HG03060 (cell line): Measurements from ENCODE around the gene NDUFA6.
"Not testable (repeated sequence)": the region's sequence is repeated elsewhere in the genome, so short reads cannot be mapped to it uniquely, and the experiment has no call there.

Experiments
- ATAC-seq: cut with Tn5 transposase; IDR thresholded peaks from one replicate; pipeline ENCODE4 v1.9.1; 2021; ENCODE audit warnings: low read depth, moderate number of reproducible peaks; ENCODE audit not compliant: unreplicated experiment

The NDUFA6 gene

DNA sequence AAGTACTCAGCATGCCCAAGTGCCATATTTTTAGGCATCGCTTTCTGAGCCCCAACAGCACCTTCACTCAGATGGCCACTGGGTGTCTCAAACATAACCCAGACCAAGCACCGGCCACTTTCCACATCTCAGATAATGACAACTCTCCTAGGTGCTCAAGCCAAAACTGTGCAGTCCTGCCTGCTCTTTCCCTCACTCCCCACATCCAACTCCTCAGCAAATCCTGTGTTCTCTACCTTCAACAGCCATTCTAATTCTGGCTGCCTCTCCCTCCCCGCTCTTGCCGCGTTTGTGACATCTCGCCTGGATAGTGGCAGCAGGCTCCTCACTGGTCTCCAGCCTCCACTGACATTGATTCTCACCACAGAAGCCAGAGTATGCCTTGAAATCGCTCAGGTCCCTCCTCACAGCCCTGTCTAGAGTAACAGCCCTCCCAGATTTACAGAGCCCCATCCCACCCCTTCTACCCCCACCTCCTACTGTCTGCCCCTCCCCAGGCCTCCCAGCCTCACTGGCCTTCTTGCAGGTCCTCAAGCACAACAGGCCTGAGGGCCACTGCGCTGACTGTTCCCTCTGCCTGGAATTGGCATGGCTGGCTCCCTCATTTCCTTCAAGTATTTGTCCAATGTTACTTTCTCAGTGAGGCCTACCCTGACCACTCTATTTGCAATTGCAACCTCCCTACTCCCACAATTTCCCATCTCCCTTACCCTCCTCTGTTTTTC lies 17.8 kb downstream of the NDUFA6 start:
- ATAC-seq: no peak

DNA sequence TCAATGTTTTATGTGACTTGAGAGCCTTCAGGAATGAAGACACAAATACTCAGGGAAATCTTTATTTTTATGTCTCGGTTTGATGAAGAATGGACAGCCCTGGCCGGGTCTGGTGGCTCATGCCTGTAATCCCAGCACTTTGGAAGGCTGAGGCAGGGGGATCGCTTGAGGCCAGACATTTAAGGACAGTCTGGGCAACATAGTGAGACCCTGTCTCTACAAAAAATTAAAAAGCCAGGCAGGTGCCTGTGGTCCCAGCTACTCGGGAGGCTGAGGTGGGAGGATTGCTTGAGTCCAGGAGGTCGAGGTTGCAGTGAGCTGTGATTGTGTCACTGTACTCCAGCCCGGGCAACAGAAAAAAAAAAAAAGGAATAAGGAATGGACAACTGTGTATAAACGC lies 19.1 kb downstream of the NDUFA6 start:
- ATAC-seq: not testable (repeated sequence)

GRCh38 chr22:42070517-42071422 lies 19.8 kb downstream of the NDUFA6 start, which contains the start of gene NAGA:
Gene NAGA (minus strand): TSS chr22:42070812. CDS start chr22:42070297, 515 bp downstream.
- ATAC-seq: peak; percentile 66

DNA sequence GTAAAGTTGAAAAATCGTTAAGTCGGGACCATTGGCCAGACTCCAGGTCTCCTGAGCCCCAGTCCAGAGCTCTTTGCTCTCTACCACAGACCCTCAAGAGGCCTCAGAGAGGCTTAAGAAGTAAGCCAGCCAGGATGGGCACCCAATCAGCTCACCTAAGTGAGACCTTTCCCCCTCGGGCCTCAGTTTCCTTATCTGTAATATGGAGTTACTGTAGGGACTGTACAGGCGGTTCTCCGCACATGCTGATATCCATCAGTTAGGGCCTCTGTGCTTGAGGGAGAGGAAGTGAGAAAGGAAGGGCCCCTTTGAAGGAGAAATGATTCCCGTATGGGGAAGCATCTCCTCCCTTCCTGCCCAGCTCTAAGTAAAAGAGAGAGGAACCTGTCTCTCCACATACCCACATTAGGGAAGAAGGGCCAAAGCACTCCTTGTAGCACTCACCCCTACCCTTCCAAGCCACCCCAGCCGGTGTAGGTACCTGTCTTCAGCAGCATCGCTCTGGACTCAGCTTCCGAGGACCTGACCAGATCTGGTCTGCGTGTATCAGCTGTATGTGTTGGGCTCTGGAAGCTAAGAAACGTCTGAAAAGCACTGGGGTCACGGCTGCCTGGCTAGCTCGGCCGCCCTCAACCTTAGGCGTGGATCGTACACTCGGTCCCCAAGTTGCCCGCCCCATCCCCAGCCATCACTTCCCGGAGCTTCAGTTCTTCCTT lies 20.6 kb downstream of the NDUFA6 start:
- no peak for ATAC-seq

DNA sequence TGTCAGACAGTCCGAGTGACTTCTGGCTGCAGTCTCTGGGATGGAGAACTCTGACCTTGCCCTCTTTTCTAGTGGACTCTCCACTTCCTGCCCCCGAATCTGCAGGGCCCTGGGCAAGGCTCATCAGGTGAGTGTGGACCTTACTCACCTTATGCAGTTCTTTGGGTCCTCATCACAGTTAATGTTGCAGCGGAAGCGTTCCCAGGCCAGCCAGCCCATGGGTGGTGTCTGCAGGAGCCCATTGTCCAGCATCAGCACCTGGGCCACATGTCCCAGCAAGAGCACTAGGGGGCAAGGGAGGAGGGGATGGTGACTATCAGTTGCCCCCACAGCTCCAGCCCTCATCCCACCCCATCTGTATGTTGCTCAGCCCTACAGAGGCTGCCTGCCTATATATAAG lies 22.3 kb downstream of the NDUFA6 start:
- ATAC-seq: no peak

DNA sequence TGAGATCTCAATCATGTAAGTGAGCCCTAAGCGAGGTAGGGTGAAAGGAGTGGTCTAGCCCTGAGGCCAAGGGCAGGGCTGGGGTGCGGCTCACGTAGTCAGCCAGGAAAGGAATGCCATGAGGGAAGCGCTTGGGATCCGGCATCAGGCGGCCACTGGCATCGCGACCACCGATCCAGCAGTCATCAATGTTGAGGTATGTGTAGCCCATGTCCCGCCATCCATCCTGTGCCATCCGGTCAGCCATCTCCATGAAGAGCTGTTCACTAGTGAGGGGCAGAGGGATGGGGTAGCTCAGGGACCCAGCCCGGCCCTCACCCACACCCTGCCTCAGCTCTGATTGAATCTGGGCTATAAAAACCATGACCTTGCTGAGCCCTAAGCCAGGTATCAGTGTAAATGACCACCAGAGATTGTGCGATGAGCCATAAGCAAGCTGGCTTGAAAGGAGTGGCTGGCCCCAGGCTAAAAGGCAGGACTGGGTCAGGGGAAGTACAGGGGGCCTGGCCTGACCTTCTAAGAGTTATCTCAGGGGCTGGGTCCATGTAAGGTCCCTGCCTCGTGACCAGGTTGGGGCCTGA lies 22.8 kb downstream of the NDUFA6 start:
- no peak for ATAC-seq

GRCh38 chr22:42066937-42067336 lies 23.6 kb downstream of the NDUFA6 start:
- no peak for ATAC-seq

DNA sequence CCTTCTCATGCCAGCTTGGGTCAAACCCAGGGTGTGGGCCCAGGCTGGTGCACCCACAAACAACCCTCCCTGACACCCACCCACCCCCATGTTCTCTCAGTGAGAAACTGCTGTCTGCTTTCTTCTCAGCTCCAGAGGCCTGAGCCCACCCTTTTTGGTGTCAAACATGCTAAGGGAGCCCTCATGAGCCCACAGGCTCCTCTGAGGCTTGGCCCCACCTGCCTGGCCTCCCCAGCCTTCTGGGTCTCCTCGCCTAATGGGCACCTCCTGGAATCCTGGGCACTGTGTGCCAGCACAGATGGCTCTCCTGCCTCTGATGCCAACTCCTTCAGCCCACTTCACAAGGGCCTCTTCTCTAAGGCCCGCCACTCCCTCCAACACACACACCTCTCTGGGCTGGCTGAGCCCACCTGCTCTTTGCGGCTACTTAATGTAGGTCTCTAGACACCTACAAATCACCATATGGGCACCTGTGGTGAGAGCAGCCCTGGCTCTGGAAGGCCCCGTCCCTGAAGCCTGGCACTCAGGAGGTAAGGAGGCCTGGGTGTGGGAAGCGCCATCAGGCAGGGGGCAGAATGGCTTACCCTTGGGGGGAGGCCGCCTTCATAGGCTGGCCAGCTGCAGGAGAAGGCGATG lies 24.3 kb downstream of the NDUFA6 start:
- ATAC-seq: no peak

- no peak for ATAC-seq
Measured at GRCh38 chr22:42065438-42066125, 25.0 kb downstream of the NDUFA6 start.

- ATAC-seq: no peak
Measured at GRCh38 chr22:42064629-42065028, 25.9 kb downstream of the NDUFA6 start.

- no peak for ATAC-seq
Measured at GRCh38 chr22:42062506-42063170, 27.9 kb downstream of the NDUFA6 start.

DNA sequence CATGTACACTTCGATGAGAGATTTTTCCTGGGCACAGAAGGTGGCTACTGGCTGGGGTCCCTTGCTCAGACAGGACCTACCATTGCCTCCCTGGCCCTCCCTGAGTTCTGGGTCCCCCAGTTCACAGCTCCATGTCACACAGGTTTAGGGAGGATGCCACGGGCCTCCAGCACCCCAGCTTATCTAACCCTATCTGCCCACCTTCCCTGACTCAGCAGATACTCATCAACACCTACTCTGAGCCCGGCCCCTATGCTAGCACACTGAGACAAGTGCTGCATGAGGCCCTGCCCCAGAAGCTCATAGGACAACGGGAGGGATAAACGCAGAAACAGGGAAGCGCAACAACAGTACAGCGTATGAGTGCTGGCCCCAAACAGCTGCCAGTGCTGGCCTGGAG lies 29.5 kb downstream of the NDUFA6 start:
- ATAC-seq: no peak

DNA sequence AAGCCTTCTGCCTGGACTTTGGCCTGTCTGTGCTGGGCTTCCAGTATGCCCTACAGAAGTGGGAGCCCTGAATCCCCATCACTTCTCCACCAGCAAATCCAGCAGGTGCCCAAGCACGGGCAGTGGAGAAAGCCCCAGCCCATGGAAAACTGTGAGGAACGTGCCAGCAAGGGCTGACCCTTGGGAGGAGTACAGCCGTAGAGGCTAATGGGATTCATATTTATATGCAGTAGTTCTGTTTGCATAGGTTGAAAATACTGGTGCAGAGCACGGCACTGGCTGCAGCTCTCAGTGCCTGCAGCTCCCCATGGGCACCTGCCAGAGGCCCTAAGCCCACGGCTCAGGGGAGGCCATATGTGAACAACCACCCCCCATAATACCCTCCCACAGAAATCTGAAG lies 30.1 kb downstream of the NDUFA6 start:
- ATAC-seq: no peak

DNA sequence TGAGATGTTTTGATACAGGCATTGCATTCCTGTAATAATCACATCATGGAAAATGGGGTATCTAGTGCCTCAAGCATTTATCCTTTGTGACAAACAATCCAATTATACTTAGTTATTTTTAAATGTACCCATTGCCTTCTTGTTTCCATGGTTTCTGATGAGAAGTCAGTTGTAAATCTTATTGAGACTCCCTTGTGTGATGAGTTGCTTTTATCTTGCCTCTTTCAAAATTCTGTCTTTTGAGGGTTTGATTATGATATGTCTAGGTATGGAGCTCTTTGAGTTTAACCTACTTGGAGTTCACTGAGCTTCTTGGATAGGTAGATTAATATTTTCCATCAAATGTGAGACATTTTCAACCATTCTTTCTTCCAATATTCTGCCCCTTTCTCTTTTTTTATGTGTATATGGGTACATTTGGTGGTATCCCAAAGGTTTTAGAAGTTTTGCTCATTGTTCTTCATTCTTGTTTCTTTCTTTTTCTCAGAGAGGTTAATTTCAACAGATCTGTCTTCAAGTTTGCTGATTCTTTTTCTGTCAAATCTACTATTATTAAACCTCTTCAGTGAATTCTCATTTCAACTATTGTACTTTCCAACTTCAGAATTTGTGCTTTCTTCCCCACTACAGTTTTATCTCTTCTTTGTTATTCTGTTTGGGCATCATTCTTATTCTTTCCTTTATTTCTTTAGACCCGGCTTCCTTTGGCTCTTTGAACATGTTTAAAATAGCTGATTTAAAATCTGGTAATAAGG lies 33.6 kb downstream of the NDUFA6 start:
- no peak for ATAC-seq

GRCh38 chr22:42052765-42053164 lies 37.8 kb downstream of the NDUFA6 start:
- ATAC-seq: no peak

DNA sequence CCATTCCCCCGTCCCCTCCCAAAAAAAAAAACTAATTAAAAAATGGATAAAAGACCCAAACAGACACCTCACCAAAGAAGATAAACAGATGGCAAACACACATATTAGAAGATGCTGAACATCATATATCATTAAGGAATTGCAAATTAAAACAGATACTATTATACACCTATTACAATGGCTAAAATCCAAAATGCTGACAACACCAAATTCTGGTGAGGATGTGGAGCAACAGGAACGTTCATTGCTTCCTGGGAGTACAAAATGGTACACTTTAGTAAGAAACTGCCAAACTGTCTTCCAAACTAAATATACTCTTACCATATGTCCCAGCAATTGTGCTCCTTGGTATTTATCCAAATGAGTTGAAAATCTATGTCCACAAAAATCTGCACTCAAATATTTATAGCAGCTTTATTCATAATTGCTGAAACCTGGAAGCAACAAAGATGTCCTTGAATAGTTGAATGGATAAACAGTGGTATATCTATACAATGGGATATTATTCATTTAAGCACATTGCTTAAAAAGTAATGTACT lies 39.9 kb downstream of the NDUFA6 start:
- ATAC-seq: no peak

GRCh38 chr22:42041784-42042183 lies 48.8 kb downstream of the NDUFA6 start:
- ATAC-seq: no peak

- no peak for ATAC-seq
Measured at GRCh38 chr22:42039271-42039670, 51.3 kb downstream of the NDUFA6 start.
